AG20443 (cell line): ENCODE measurements around the gene SLC9A3.

Source experiments
- DNase-seq: peaks from one replicate; pipeline ENCODE4 v3.0.0; 2012; ENCODE audit warnings: low spot score, mixed read lengths

The SLC9A3 gene

GRCh38 chr5:538801-539468 is 14.7 kb upstream of the SLC9A3 start:
- DNase-seq = no peak

- DNase-seq = no peak
These were observed 14.1 kb upstream of the SLC9A3 start for GRCh38 chr5:538271-538771.

- no peak for DNase-seq
These were observed 13.4 kb upstream of the SLC9A3 start for GRCh38 chr5:537621-538071.

GRCh38 chr5:537098-537497 is 12.8 kb upstream of the SLC9A3 start:
- DNase-seq = no peak

- DNase-seq = no peak
These were observed 11.8 kb upstream of the SLC9A3 start for GRCh38 chr5:535846-536698.

GRCh38 chr5:534743-535671 is 10.8 kb upstream of the SLC9A3 start:
- no peak for DNase-seq

GRCh38 chr5:533955-534742 is 9.9 kb upstream of the SLC9A3 start:
- DNase-seq = no peak

- DNase-seq = no peak
These were observed 9.2 kb upstream of the SLC9A3 start for GRCh38 chr5:533243-533954.

- DNase-seq = no peak
These were observed 8.4 kb upstream of the SLC9A3 start for GRCh38 chr5:532521-533242.

GRCh38 chr5:531749-532315 is 7.6 kb upstream of the SLC9A3 start:
- no peak for DNase-seq

- no peak for DNase-seq
These were observed 7.0 kb upstream of the SLC9A3 start for GRCh38 chr5:531101-531748.

GRCh38 chr5:530001-530955 is 6.0 kb upstream of the SLC9A3 start:
- no peak for DNase-seq

- no peak for DNase-seq
These were observed 4.6 kb upstream of the SLC9A3 start for GRCh38 chr5:528629-529511.

- no peak for DNase-seq
These were observed 3.7 kb upstream of the SLC9A3 start for GRCh38 chr5:527646-528628.

- DNase-seq = no peak
These were observed 2.3 kb upstream of the SLC9A3 start for GRCh38 chr5:526456-527088.
